HepG2 (cell line): ENCODE measurements around the gene SPNS3. TPM values are rescaled to one million over a fixed set of nuclear protein-coding genes. Genes with fewer than 3 reads are reported as not detected.

Experiments used
- ATAC-seq: fragments of 200-7000 bp; cut with Tn5 transposase; 3 replicates; pipeline ENCODE4 v1.9.1; 2020; ENCODE audit warnings: mild to moderate bottlenecking, moderate library complexity
- BruUV-seq: library from RNA; stranded (reverse); fragments of 400-500 nt; replicated peaks from 2 replicates; lab custom pipeline; 2021; lab: Mats Ljungman, UMichigan
- CTCF ChIA-PET: fragments of 300-600 bp; formaldehyde crosslinking; extraction: SDS; loops from one replicate; lab custom pipeline; 2021; ENCODE audit warnings: low total read pairs, inconsistent platforms, low intra/inter-chr PET ratio; lab: Yijun Ruan, JAX
- POLR2A ChIA-PET: fragments of 350-600 bp; sonication (Branson Sonifier 250); formaldehyde crosslinking; loops from one replicate; lab custom pipeline; 2020; ENCODE audit warnings: antibody characterized with exemption, inconsistent platforms; lab: Yijun Ruan, JAX
- DNase-seq: peaks from one replicate; pipeline ENCODE4 v3.0.0-alpha.2; 2015; ENCODE audit warnings: low spot score
- FAIRE-seq: peaks from 3 replicates; lab custom pipeline; 2011; peaks lifted over from hg19 to GRCh38; lab: Jason Lieb, UNC
- H2AFZ ChIP-seq: one replicate; pipeline ENCODE4 v1.6.1; 2011; ENCODE audit warnings: low read length, inconsistent platforms
- H3K27ac ChIP-seq: fragments of 300-600 bp; 3 replicates; pipeline ENCODE4 v1.8.0; 2011; ENCODE audit warnings: mixed run types, mild to moderate bottlenecking, mixed read lengths, low read length, inconsistent platforms; ENCODE audit not compliant: insufficient read depth; ENCODE audit errors: extremely low read length
- H3K27me3 ChIP-seq, 2 experiments: fragments of 200-600 bp in 1 of 2; 2 replicates in 1 of 2; 3 replicates in 1 of 2; pipeline versions ENCODE4 v1.6.0 to v1.8.0; 2011; ENCODE audit warnings: low read length in 2 of 2, mild to moderate bottlenecking in 2 of 2, moderate library complexity in 2 of 2, inconsistent platforms in 1 of 2; ENCODE audit not compliant: insufficient read depth in 2 of 2, control insufficient read depth in 1 of 2
- H3K36me3 ChIP-seq, 2 experiments: fragments of 200-600 bp in 1 of 2; replicated peaks in 1 of 2; 2 replicates in 1 of 2; 3 replicates in 1 of 2; pipeline versions ENCODE4 v1.5.1 to v1.8.0; 2011; ENCODE audit warnings: low read length in 2 of 2, inconsistent platforms in 1 of 2; ENCODE audit not compliant: insufficient read depth in 2 of 2, control insufficient read depth in 1 of 2
- H3K4me1 ChIP-seq: 2 replicates; pipeline ENCODE4 v1.5.1; 2012; ENCODE audit warnings: low read length, inconsistent platforms; ENCODE audit not compliant: insufficient read depth
- H3K4me2 ChIP-seq: 2 replicates; pipeline ENCODE4 v1.6.0; 2011; ENCODE audit warnings: low read depth, low read length, inconsistent platforms
- H3K4me3 ChIP-seq, 3 experiments: fragments of 200-600 bp in 1 of 3; sonication (generic), shearing (Covaris generic) in 1 of 3; replicated peaks in 1 of 3; 2 replicates each; pipeline ENCODE4 v1.5.1; 2011 to 2016; ENCODE audit warnings: low read length in 3 of 3, inconsistent platforms in 2 of 3, low read depth in 2 of 3, mild to moderate bottlenecking in 2 of 3, control low read depth in 1 of 3, mixed read lengths in 1 of 3; ENCODE audit not compliant: insufficient read depth in 1 of 3
- H3K79me2 ChIP-seq: one replicate; pipeline ENCODE4 v1.6.1; 2011; ENCODE audit warnings: low read length, inconsistent platforms; ENCODE audit not compliant: insufficient read depth
- H3K9ac ChIP-seq: 2 replicates; pipeline ENCODE4 v1.6.0; 2011; ENCODE audit warnings: mild to moderate bottlenecking, low read depth, low read length, inconsistent platforms; ENCODE audit not compliant: insufficient read depth
- H3K9me3 ChIP-seq: 2 replicates; pipeline ENCODE4 v1.5.1; 2012; ENCODE audit warnings: mild to moderate bottlenecking, low read length
- H4K20me1 ChIP-seq: 2 replicates; pipeline ENCODE4 v1.6.0; 2011; ENCODE audit warnings: inconsistent platforms, mild to moderate bottlenecking, low read length, moderate library complexity; ENCODE audit not compliant: insufficient read depth
- CHCHD3 ChIP-seq: sonication (generic); formaldehyde crosslinking; IDR thresholded peaks from 2 replicates; pipeline ENCODE4 v1.8.0; 2022; ENCODE audit warnings: mild to moderate bottlenecking, missing genetic modification reagents, moderate library complexity
- JUNB ChIP-seq: sonication (generic); formaldehyde crosslinking; IDR thresholded peaks from 2 replicates; pipeline ENCODE4 v1.8.0; 2022; ENCODE audit warnings: missing genetic modification reagents, mild to moderate bottlenecking, borderline replicate concordance
- MEF2D ChIP-seq: sonication (generic); formaldehyde crosslinking; IDR thresholded peaks from 2 replicates; pipeline ENCODE4 v1.5.1; 2020; ENCODE audit warnings: mild to moderate bottlenecking, missing genetic modification reagents
- NR2F1 ChIP-seq, 2 experiments: fragments of 450-650 bp in 1 of 2; formaldehyde crosslinking in 1 of 2; IDR thresholded peaks; 2 replicates each; pipeline versions ENCODE4 v1.5.0 to v1.6.1; 2016 to 2020; ENCODE audit warnings: mild to moderate bottlenecking in 1 of 2, missing compliant biosample characterization in 1 of 2, missing genetic modification reagents in 1 of 2, moderate library complexity in 1 of 2
- PHB2 ChIP-seq: fragments of 450-650 bp; IDR thresholded peaks from 2 replicates; pipeline ENCODE4 v1.6.1; 2018; ENCODE audit not compliant: partially characterized antibody
- POLR2AphosphoS2 ChIP-seq: IDR thresholded peaks from 2 replicates; pipeline ENCODE4 v1.6.1; 2011; ENCODE audit warnings: low read depth, low read length, improper control_type of control experiment
- SMAD9 ChIP-seq: sonication (generic); formaldehyde crosslinking; IDR thresholded peaks from 2 replicates; pipeline ENCODE4 v1.5.1; 2020; ENCODE audit warnings: mild to moderate bottlenecking, missing genetic modification reagents
- ZBTB3 ChIP-seq: sonication (generic); formaldehyde crosslinking; IDR thresholded peaks from 2 replicates; pipeline ENCODE4 v1.4.0; 2020; ENCODE audit warnings: low read depth, mild to moderate bottlenecking, moderate library complexity, missing genetic modification reagents, borderline replicate concordance
- ZNF318 ChIP-seq: sonication (generic); formaldehyde crosslinking; IDR thresholded peaks from 2 replicates; pipeline ENCODE4 v1.4.0; 2020; ENCODE audit warnings: mild to moderate bottlenecking, missing genetic modification reagents
- ZNF724P ChIP-seq: sonication (generic); formaldehyde crosslinking; IDR thresholded peaks from 2 replicates; pipeline ENCODE4 v1.8.0; 2022; ENCODE audit warnings: missing genetic modification reagents, borderline replicate concordance
- whole genome bisulfite sequencing: methylation state at CpG from one replicate; pipeline ENCODE4 v1.1.6; 2017; ENCODE audit warnings: low lambda C conversion rate; 5-methylcytosine and 5-hydroxymethylcytosine counted together
- in situ Hi-C: cut with HindIII; loops from 2 replicates; pipeline ENCODE4 v1.10.0; 2017; ENCODE audit warnings: low pct_unique_long_range_greater_than_20kb; ENCODE audit not compliant: extremely low pct_ligation_motif_present
- intact Hi-C: fragments of 100-400 bp; cut with micrococcal nuclease; formaldehyde crosslinking; loops from one replicate; pipeline ENCODE4 v1.10.0; 2022; ENCODE audit not compliant: unreplicated experiment
- polyA plus RNA-seq, 8 experiments: library from polyadenylated mRNA; depleted of rRNA in 3 of 8; stranded (reverse) in 7 of 8; unstranded in 1 of 8; fragments of >200 nt; fragmentation: Illumina TruSeq in 4 of 8; extraction: Trizol in 4 of 8; gene quantifications; 2 replicates each; pipeline versions ENCODE4 v1.2.1 to v1.2.3, GENCODE V29; 2011 to 2016; ENCODE audit warnings: low read depth in 4 of 8, missing spikeins in 1 of 8, mixed read lengths in 1 of 8; ENCODE audit not compliant: insufficient read depth in 1 of 8
- total RNA-seq, 5 experiments: library from RNA; depleted of rRNA; stranded (reverse); fragments of >200 nt; fragmentation: Illumina TruSeq; extraction: Trizol; gene quantifications; 2 replicates each; pipeline ENCODE4 v1.2.3, GENCODE V29; 2016; ENCODE audit warnings: low read depth in 1 of 5

The SPNS3 gene
- total and polyA plus RNA-seq, 2 of the 13 experiments (the other 11 are each of a cell fraction or from before 2014, with no cell fraction given): not detected

- 34% methylated on average over 12 of the region's 16 CpGs for WGBS
- BruUV-seq: no TSS peak
- CTCF ChIA-PET: no interaction called here
Observed at GRCh38 chr17:4440690-4441686, 7.2 kb downstream of the SPNS3 start.

More at GRCh38 chr17:4440690-4441686, 7.2 kb downstream of the SPNS3 start:
- H4K20me1 ChIP-seq: no peaks in the 10 kb centered on the region
- DNase-seq: no peak
- TF ChIP-seq POLR2AphosphoS2 (no peak), CHCHD3 (CRISPR knock-in tag) (no peak), PHB2 (no peak), ZNF724P (CRISPR knock-in tag) (no peak), NR2F1 (CRISPR knock-in tag; IDR thresholded peaks at IDR 0.05) (no peak), SMAD9 (CRISPR knock-in tag) (no peak), ZNF318 (no peak), MEF2D (CRISPR knock-in tag) (no peak), ZBTB3 (no peak), JUNB (CRISPR knock-in tag) (no peak)
- TF ChIP-seq, all 625 proteins: peak for 0
- Histone ChIP-seq H3K79me2 (no peaks in the 10 kb centered on the region), H3K4me3 (peak overlapping the region in 1 of 3 experiments; percentile 61; a peak in 2 of 6 replicates), H3K4me1 (peaks cover 32% of the 10 kb centered on the region), H3K9me3 (no peaks in the 10 kb centered on the region), H3K36me3 (no peaks in the 10 kb centered on the region), H2AFZ (no peak overlapping the region), H3K27ac (no peak overlapping the region), H3K27me3 (peaks cover 2 to 14% of the 10 kb centered on the region in 2 experiments; a peak in 3 of 5 replicates), H3K4me2 (peak overlapping the region; percentile 70), H3K9ac (no peak overlapping the region)
- POLR2A ChIA-PET: no interaction called here
- intact Hi-C loops: no loop called here
- ATAC-seq (no peak; the same call in 2 of the 3 replicates), FAIRE-seq (no peak)
- in situ Hi-C loops: no loop called here
